Ovary (tissue), 3 donors: ENCODE data around the gene HERPUD2.

Experiments used
- CTCF ChIP-seq, 3 donors: fragments of 450-650 bp in 2 of 3; fragments of 200-600 bp in 1 of 3; IDR thresholded peaks; one replicate each; pipeline versions ENCODE4 v1.5.1 to v1.8.0; 2016 to 2022; ENCODE audit warnings: antibody characterized with exemption in 3 of 3, mild to moderate bottlenecking in 1 of 3
- EP300 ChIP-seq: sonication (generic); formaldehyde crosslinking; IDR thresholded peaks from one replicate; pipeline ENCODE4 v1.6.1; 2017; ENCODE audit warnings: antibody characterized with exemption
- POLR2A ChIP-seq: fragments of 450-650 bp; IDR thresholded peaks from one replicate; pipeline ENCODE4 v1.6.1; 2017; ENCODE audit warnings: antibody characterized with exemption, mild to moderate bottlenecking, moderate library complexity
- donor health status: DM: no; HTN: no; CAD: no.

DNA sequence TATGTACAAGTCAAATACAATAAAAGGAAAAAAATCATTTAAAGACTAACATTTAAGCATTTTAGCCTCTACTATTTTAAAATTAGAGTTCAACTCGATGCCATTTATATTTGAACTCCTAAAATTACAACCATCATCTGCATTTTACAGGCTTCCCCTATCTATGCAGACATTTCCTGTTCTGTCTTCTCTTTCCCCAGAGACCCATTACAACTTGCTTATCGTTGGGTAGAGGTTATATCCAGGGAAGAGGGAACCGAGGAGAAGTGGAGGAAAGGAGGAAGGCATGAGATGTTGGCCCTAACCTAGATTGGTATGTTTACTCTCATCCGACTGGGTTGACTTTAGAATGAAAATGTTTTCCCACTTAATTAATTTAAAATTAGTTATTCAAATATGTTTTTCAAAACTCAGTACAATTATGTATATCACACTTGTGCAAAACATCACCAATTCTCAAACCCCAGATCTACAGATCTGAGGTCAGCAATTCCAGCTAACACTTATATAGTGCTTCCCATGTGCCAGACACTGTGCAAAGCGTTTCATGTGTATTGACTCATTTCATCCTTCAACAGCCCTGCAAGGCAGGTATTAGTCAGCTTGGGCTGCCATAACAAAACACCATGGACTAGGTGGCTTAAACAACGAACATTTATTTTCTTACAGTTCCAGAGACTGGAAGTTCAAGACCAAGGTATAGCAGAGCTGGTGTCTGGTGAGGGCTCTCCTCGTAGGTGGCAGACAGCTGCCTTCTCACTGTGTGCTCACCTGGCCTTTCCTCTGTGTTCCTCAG lies 27.3 kb upstream of the HERPUD2 start:
- TF ChIP-seq POLR2A (no peak), CTCF (IDR thresholded peaks at IDR 0.05) (no peak), EP300 (no peak)
